K562 (cell line): ENCODE data around the gene APOL4. TPM values are rescaled to one million over a fixed set of nuclear protein-coding genes. Genes with fewer than 3 reads are reported as not detected.

ENCODE experiments used
- ATAC-seq: fragments of 200-7000 bp; cut with Tn5 transposase; 3 replicates; pipeline ENCODE4 v1.9.1; 2020; ENCODE audit warnings: moderate library complexity
- BruUV-seq: library from RNA; stranded (reverse); fragments of 400-500 nt; replicated peaks from 2 replicates; lab custom pipeline; 2021; lab: Mats Ljungman, UMichigan
- CTCF ChIA-PET: fragments of 300-600 bp; formaldehyde crosslinking; extraction: SDS; loops from one replicate; lab custom pipeline; 2021; ENCODE audit warnings: low intra/inter-chr PET ratio; lab: Yijun Ruan, JAX
- POLR2A ChIA-PET: fragments of 300-600, 350-650 bp; sonication (Branson Sonifier 250); formaldehyde crosslinking; extraction: SDS; loops from one replicate; lab custom pipeline; 2021; ENCODE audit warnings: antibody characterized with exemption, inconsistent platforms; lab: Yijun Ruan, JAX
- DNase-seq, 4 experiments: peaks; one replicate each; pipeline versions ENCODE4 v3.0.0 to v3.0.0-alpha.2; 2011 to 2018; ENCODE audit warnings: low spot score in 3 of 4, mixed read lengths in 3 of 4; ENCODE audit errors: extremely low read depth in 1 of 4
- FAIRE-seq: peaks from 2 replicates; lab custom pipeline; 2011; peaks lifted over from hg19 to GRCh38; lab: Jason Lieb, UNC
- H2AFZ ChIP-seq: 2 replicates; pipeline ENCODE4 v1.6.0; 2011; ENCODE audit warnings: low read depth, low read length, control low read depth, inconsistent platforms
- H3K27ac ChIP-seq: fragments of 200-600 bp; 3 replicates; pipeline ENCODE4 v1.8.0; 2011; ENCODE audit warnings: low read depth, mild to moderate bottlenecking, control low read depth, inconsistent platforms, low read length, moderate library complexity, mixed read lengths; ENCODE audit errors: extremely low read depth
- H3K27me3 ChIP-seq, 2 experiments: fragments of 300-600 bp in 1 of 2; 2 replicates in 1 of 2; 3 replicates in 1 of 2; pipeline versions ENCODE4 v1.6.0 to v1.8.0; 2011; ENCODE audit warnings: inconsistent platforms in 2 of 2, low read length in 2 of 2, mild to moderate bottlenecking in 1 of 2, mixed read lengths in 1 of 2, moderate library complexity in 1 of 2; ENCODE audit not compliant: control insufficient read depth in 2 of 2, insufficient read depth in 2 of 2
- H3K36me3 ChIP-seq: fragments of 300-600 bp; 3 replicates; pipeline ENCODE4 v1.8.0; 2011; ENCODE audit warnings: mild to moderate bottlenecking, low read length, inconsistent platforms; ENCODE audit not compliant: control insufficient read depth, insufficient read depth
- H3K4me1 ChIP-seq, 2 experiments: fragments of 200-600 bp in 1 of 2; replicated peaks in 1 of 2; 2 replicates in 1 of 2; 3 replicates in 1 of 2; pipeline versions ENCODE4 v1.5.1 to v1.8.0; 2011; ENCODE audit warnings: inconsistent platforms in 2 of 2, low read length in 2 of 2, mild to moderate bottlenecking in 1 of 2, mixed read lengths in 1 of 2, moderate library complexity in 1 of 2; ENCODE audit not compliant: control insufficient read depth in 2 of 2, insufficient read depth in 2 of 2
- H3K4me2 ChIP-seq: 2 replicates; pipeline ENCODE4 v1.6.1; 2011; ENCODE audit warnings: low read length, control low read depth, inconsistent platforms, mixed read lengths; ENCODE audit not compliant: insufficient read depth
- H3K4me3 ChIP-seq: fragments of 200-600 bp; sonication (generic), shearing (Covaris generic); 2 replicates; pipeline ENCODE4 v1.5.1; 2016; ENCODE audit warnings: control low read depth, inconsistent platforms
- H3K79me2 ChIP-seq: fragments of 200-600 bp; 3 replicates; pipeline ENCODE4 v1.8.0; 2011; ENCODE audit warnings: low read length, inconsistent platforms; ENCODE audit not compliant: control insufficient read depth, insufficient read depth
- H3K9ac ChIP-seq, 2 experiments: 2 replicates each; pipeline versions ENCODE4 v1.6.0 to v1.6.1; 2011; ENCODE audit warnings: low read depth in 2 of 2, low read length in 2 of 2, control low read depth in 1 of 2, inconsistent platforms in 1 of 2, mild to moderate bottlenecking in 1 of 2, mixed read lengths in 1 of 2; ENCODE audit not compliant: insufficient read depth in 1 of 2
- H3K9me1 ChIP-seq: one replicate; pipeline ENCODE4 v1.6.0; 2011; ENCODE audit warnings: inconsistent platforms, mild to moderate bottlenecking, low read length, moderate library complexity; ENCODE audit not compliant: control insufficient read depth, insufficient read depth
- H3K9me3 ChIP-seq: replicated peaks from 2 replicates; pipeline ENCODE4 v1.5.1; 2011; ENCODE audit warnings: low read depth, low read length, inconsistent platforms; ENCODE audit not compliant: control insufficient read depth, insufficient read depth
- H4K20me1 ChIP-seq: replicated peaks from 2 replicates; pipeline ENCODE4 v1.6.1; 2011; ENCODE audit warnings: low read length, inconsistent platforms, mixed read lengths; ENCODE audit not compliant: control insufficient read depth, insufficient read depth
- EP300 ChIP-seq: IDR thresholded peaks from 2 replicates; pipeline ENCODE4 v1.6.1; 2012; ENCODE audit warnings: low read length, improper control_type of control experiment
- ETV6 ChIP-seq, 3 experiments: fragments of 150-350 bp in 1 of 3; sonication (generic) in 1 of 3; formaldehyde crosslinking in 1 of 3; IDR thresholded peaks; 2 replicates each; pipeline versions ENCODE4 v1.6.1 to v1.8.0; 2014 to 2022; ENCODE audit warnings: borderline replicate concordance in 2 of 3, low read depth in 2 of 3, antibody characterized with exemption in 1 of 3, low read length in 1 of 3, mild to moderate bottlenecking in 1 of 3, missing genetic modification reagents in 1 of 3
- PPARD ChIP-seq: fragments of 250-450 bp; sonication (Bioruptor Pico); IDR thresholded peaks from 2 replicates; pipeline ENCODE4 v1.8.0; 2022; ENCODE audit warnings: inconsistent platforms, mild to moderate bottlenecking, moderate library complexity
- RFX5 ChIP-seq: IDR thresholded peaks from 2 replicates; pipeline ENCODE4 v1.6.1; 2011; ENCODE audit warnings: low read depth, mild to moderate bottlenecking, improper control_type of control experiment, low read length
- RHOXF2B ChIP-seq: fragments of 250-450 bp; sonication (Bioruptor Pico); conservative IDR thresholded peaks from 2 replicates; pipeline ENCODE4 v1.5.1; 2021
- SETDB1 ChIP-seq: IDR thresholded peaks from one replicate; pipeline ENCODE4 v1.6.1; 2012; ENCODE audit warnings: low read length, control low read depth, inconsistent platforms
- ZNF134 ChIP-seq: fragments of 250-450 bp; sonication (Bioruptor Pico); conservative IDR thresholded peaks from 2 replicates; pipeline ENCODE4 v1.4.0; 2020
- ZNF830 ChIP-seq: fragments of 250-450 bp; sonication (Bioruptor Pico); IDR thresholded peaks from 2 replicates; pipeline ENCODE4 v1.5.0; 2021; ENCODE audit warnings: mild to moderate bottlenecking
- WGBS: fragments of 100-300 bp; shearing (Covaris generic); methylation state at CpG from one replicate; pipeline ENCODE4 v1.1.6; 2016; ENCODE audit warnings: low coverage, mixed read lengths; ENCODE audit not compliant: insufficient coverage; ENCODE audit errors: missing lambda C conversion rate; 5-methylcytosine and 5-hydroxymethylcytosine counted together
- in situ Hi-C: fragments of 300-500 bp; cut with MboI; formaldehyde crosslinking; loops from 4 replicates; pipeline ENCODE4 v1.15.0; 2018; ENCODE audit warnings: inconsistent platforms, mixed read lengths
- intact Hi-C: fragments of 100-400 bp; cut with micrococcal nuclease; formaldehyde crosslinking; loops from 2 replicates; pipeline ENCODE4 v1.14.2; 2022
- polyA plus RNA-seq, 8 experiments: library from polyadenylated mRNA; depleted of rRNA in 4 of 8; stranded (reverse) in 5 of 8; unstranded in 3 of 8; fragments of >200 nt; fragmentation: Nextera tagmentation in 2 of 8; fragmentation: Illumina TruSeq in 1 of 8; extraction: Ambion mirVana in 2 of 8; extraction: Trizol in 1 of 8; gene quantifications; 2 replicates each; pipeline versions ENCODE4 v1.2.1 to v1.2.3, GENCODE V29; 2011 to 2014; ENCODE audit warnings: inconsistent platforms in 1 of 8, missing spikeins in 1 of 8
- total RNA-seq, 7 experiments: library from RNA; depleted of rRNA in 6 of 7; stranded (reverse); fragments of >200 nt in 6 of 7; fragmentation: Illumina TruSeq in 2 of 7; extraction: Trizol in 2 of 7; gene quantifications; 2 replicates each; pipeline versions ENCODE4 v1.2.1 to v1.2.3, GENCODE V29; 2011 to 2021; ENCODE audit warnings: low replicate concordance in 1 of 7
- TF ChIP-seq, protein P1 (sequence below), 2 experiments: fragments of 250-450 bp in 1 of 2; fragments of 450-650 bp in 1 of 2; sonication (Bioruptor Pico) in 1 of 2; IDR thresholded peaks; 2 replicates each; pipeline versions ENCODE4 v1.6.1 to v1.8.0; 2016 to 2021; ENCODE audit warnings: mild to moderate bottlenecking in 2 of 2, moderate library complexity in 2 of 2, missing compliant biosample characterization in 1 of 2, missing genetic modification characterization in 1 of 2

The APOL4 gene
- total and polyA plus RNA-seq, 9 of the 15 experiments (the other 6 are each of a cell fraction or from before 2014, with no cell fraction given) = 6.5 to 15.0 (median 9.8) TPM

DNA sequence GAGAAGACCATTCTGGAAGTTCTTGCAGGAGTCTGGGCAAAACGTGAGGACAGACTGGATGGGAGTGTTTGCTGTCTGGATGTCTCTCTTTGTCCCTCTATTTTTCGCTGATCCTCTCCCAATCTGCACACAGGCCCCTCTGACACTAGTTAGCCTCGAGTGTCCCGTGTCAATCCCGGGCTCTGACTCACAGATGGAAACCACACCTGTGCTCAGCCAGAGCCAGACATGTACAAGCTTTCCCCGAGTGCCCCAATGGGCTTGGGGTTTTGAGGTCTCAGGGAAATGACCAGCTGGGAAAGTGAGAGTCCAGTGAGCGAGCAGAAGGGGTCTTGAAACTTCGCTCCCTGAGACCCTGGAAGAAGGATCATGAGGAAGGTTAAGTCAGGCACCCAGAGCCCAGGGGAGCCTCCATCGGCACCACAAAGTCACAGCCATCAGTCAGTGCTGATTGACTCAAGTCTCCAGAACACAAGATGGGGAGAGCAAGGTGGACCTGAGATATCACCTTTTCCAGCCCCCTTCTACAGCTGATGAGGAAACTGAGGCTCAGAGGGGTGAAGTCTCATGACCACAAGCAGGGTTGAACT lies 23.8 kb upstream of the APOL4 start (continued):
- TF ChIP-seq RHOXF2B (CRISPR knock-in tag) (no peak), EP300 (no peak), PPARD (no peak), ZNF830 (CRISPR knock-in tag) (no peak), ZNF134 (CRISPR knock-in tag) (no peak), SETDB1 (no peak)
- TF ChIP-seq, protein P1, sequence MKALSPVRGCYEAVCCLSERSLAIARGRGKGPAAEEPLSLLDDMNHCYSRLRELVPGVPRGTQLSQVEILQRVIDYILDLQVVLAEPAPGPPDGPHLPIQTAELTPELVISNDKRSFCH (CRISPR knock-in tag; IDR thresholded peaks at IDR 0.05) = no peak
- TF ChIP-seq, protein P1 (tag; IDR thresholded peaks at IDR 0.05) = no peak
- TF ChIP-seq, all 486 proteins: peak for 0

DNA sequence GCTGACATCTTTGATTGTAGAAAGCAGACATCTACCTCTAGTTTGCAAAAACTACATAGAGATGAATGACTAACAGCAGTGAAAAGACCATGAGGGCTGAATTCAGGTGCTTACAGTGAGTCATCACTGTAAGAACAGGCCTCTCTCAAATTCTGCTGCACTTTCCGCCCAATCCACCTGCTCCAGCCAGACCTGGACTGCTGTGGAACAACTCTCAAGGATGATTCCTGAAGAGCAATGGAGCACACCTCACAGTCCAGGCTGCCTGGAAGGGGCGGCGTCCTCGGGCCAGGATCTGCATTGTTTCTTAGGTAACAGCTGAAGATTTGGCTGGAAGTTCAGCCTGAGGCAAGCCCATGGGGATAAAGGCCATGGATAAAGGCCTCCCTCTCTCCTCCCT lies 22.6 kb upstream of the APOL4 start:
- peaks cover 10% of the 10 kb centered on the region; the same call in 1 of the 3 replicates for H3K36me3 ChIP-seq
- H4K20me1 ChIP-seq = no peaks in the 10 kb centered on the region
- no peak overlapping the region for H3K27ac ChIP-seq
- FAIRE-seq = no peak
- DNase-seq = no peak
- BruUV-seq = no TSS peak
- POLR2A ChIA-PET = no interaction called here
- WGBS = 27% methylated on average over 3 of the region's 4 CpGs
- no peak overlapping the region for H3K4me2 ChIP-seq
- CTCF ChIA-PET = no interaction called here
- no peaks in the 10 kb centered on the region for H3K79me2 ChIP-seq
- no peaks in the 10 kb centered on the region for H3K27me3 ChIP-seq
- in situ Hi-C loops = no loop called here
- intact Hi-C loops = loop anchor here (5.0 kb wide), 2 partner anchors 42 to 77 kb away; no protein-coding TSS in a partner anchor
- H3K4me1 ChIP-seq = peaks cover 0 to 3% of the 10 kb centered on the region in 2 experiments; a peak in 1 of 5 replicates
- no peak overlapping the region for H3K4me3 ChIP-seq
- H3K9me3 ChIP-seq = no peaks in the 10 kb centered on the region
- no peak for ATAC-seq
- no peak for TF ChIP-seq ETV6 (IDR thresholded peaks at IDR 0.05; ENCODE audit: borderline replicate concordance in 1 of 2, low read depth in 2 of 2, low read length in 1 of 2)
- no peak for TF ChIP-seq ETV6 (CRISPR knock-in tag; IDR thresholded peaks at IDR 0.05; ENCODE audit: borderline replicate concordance)
- TF ChIP-seq RFX5 = no peak
- no peaks in the 10 kb centered on the region for H3K9me1 ChIP-seq
- no peak overlapping the region for H3K9ac ChIP-seq
- H2AFZ ChIP-seq = no peak overlapping the region
